CD14-positive monocyte (primary cell): Measurements from ENCODE around the gene KIF3C. TPM values are rescaled to one million over a fixed set of nuclear protein-coding genes. Genes with fewer than 3 reads are reported as not detected.
A peak's percentile ranks its signal among the peaks of the same experiment; 100 is the strongest.

Source experiments
- DNase-seq, 3 donors: peaks; one replicate each; pipeline ENCODE4 v3.0.0-alpha.2; 2011 to 2022
- H2AFZ ChIP-seq: 2 replicates; pipeline ENCODE4 v1.6.0; 2012; ENCODE audit warnings: mild to moderate bottlenecking, low read depth, low read length, inconsistent platforms; ENCODE audit not compliant: insufficient read depth, poor library complexity, severe bottlenecking
- H3K27ac ChIP-seq, 2 donors: 1 replicate in 1 of 2; 2 replicates in 1 of 2; pipeline ENCODE4 v1.5.1; 2012 to 2013; ENCODE audit warnings: low read length in 2 of 2, control low read depth in 1 of 2, inconsistent platforms in 1 of 2, low read depth in 1 of 2, mild to moderate bottlenecking in 1 of 2
- H3K27me3 ChIP-seq, 2 donors: one replicate each; pipeline versions ENCODE4 v1.6.0 to v1.6.1; 2011 to 2013; ENCODE audit warnings: low read length in 2 of 2; ENCODE audit not compliant: control insufficient read depth in 2 of 2, insufficient read depth in 2 of 2
- H3K36me3 ChIP-seq, 2 donors: replicated peaks in 1 of 2; 1 replicate in 1 of 2; 2 replicates in 1 of 2; pipeline versions ENCODE4 v1.5.1 to v1.6.1; 2012 to 2013; ENCODE audit warnings: low read length in 2 of 2, control low read depth in 1 of 2, inconsistent platforms in 1 of 2, mild to moderate bottlenecking in 1 of 2; ENCODE audit not compliant: insufficient read depth in 2 of 2, control insufficient read depth in 1 of 2
- H3K4me1 ChIP-seq, 2 donors: 1 replicate in 1 of 2; 2 replicates in 1 of 2; pipeline versions ENCODE4 v1.5.1 to v1.6.1; 2012 to 2013; ENCODE audit warnings: low read length in 2 of 2, control low read depth in 1 of 2, inconsistent platforms in 1 of 2, mild to moderate bottlenecking in 1 of 2, moderate library complexity in 1 of 2; ENCODE audit not compliant: insufficient read depth in 2 of 2, control insufficient read depth in 1 of 2
- H3K4me2 ChIP-seq: replicated peaks from 2 replicates; pipeline ENCODE3; 2012; ENCODE audit warnings: low read length, moderate library complexity, mild to moderate bottlenecking; ENCODE audit not compliant: poor library complexity, severe bottlenecking; ENCODE audit errors: extremely low read depth
- H3K4me3 ChIP-seq, 3 experiments: fragments of 200-600 bp in 1 of 3; sonication (generic) in 1 of 3; replicated peaks in 1 of 3; 1 replicate in 2 of 3; 2 replicates in 1 of 3; pipeline ENCODE4 v1.5.1; 2011 to 2013; ENCODE audit warnings: low read length in 3 of 3, mild to moderate bottlenecking in 3 of 3, control low read depth in 2 of 3, low read depth in 2 of 3, inconsistent platforms in 1 of 3, moderate library complexity in 1 of 3
- H3K79me2 ChIP-seq: 2 replicates; pipeline ENCODE4 v1.6.0; 2012; ENCODE audit warnings: mild to moderate bottlenecking, control low read depth, inconsistent platforms, low read length, moderate library complexity; ENCODE audit not compliant: insufficient read depth
- H3K9ac ChIP-seq: 2 replicates; pipeline ENCODE4 v1.6.0; 2017; ENCODE audit warnings: low read length, mild to moderate bottlenecking; ENCODE audit not compliant: insufficient read depth, poor library complexity, severe bottlenecking
- H3K9me3 ChIP-seq, 2 donors: replicated peaks in 1 of 2; 1 replicate in 1 of 2; 2 replicates in 1 of 2; pipeline versions ENCODE4 v1.5.1 to v1.6.1; 2012 to 2013; ENCODE audit warnings: low read length in 2 of 2, control low read depth in 1 of 2; ENCODE audit not compliant: control insufficient read depth in 1 of 2, insufficient read depth in 1 of 2
- H4K20me1 ChIP-seq: 2 replicates; pipeline ENCODE4 v1.6.0; 2012; ENCODE audit warnings: mild to moderate bottlenecking, low read length, control low read depth, moderate library complexity; ENCODE audit not compliant: insufficient read depth
- H3K27ac Mint-ChIP-seq, 7 donors: one replicate each; pipeline ENCODE4 v1.8.0; 2020; ENCODE audit warnings: mild to moderate bottlenecking in 7 of 7, mixed read lengths in 7 of 7, moderate library complexity in 6 of 7, inconsistent platforms in 2 of 7
- H3K27me3 Mint-ChIP-seq, 3 donors: one replicate each; pipeline ENCODE4 v1.8.0; 2021 to 2022; ENCODE audit warnings: low read depth in 3 of 3, mild to moderate bottlenecking in 3 of 3, mixed read lengths in 3 of 3, moderate library complexity in 3 of 3, inconsistent platforms in 1 of 3
- H3K36me3 Mint-ChIP-seq, 2 donors: one replicate each; pipeline ENCODE4 v1.8.0; 2020; ENCODE audit warnings: mixed read lengths in 2 of 2, inconsistent platforms in 1 of 2, mild to moderate bottlenecking in 1 of 2
- H3K4me1 Mint-ChIP-seq: one replicate; pipeline ENCODE4 v1.8.0; 2020; ENCODE audit warnings: mild to moderate bottlenecking, mixed read lengths
- H3K4me3 Mint-ChIP-seq, 2 donors: one replicate each; pipeline ENCODE4 v1.8.0; 2020; ENCODE audit warnings: mild to moderate bottlenecking in 2 of 2, mixed read lengths in 2 of 2, moderate library complexity in 1 of 2
- H3K9me3 Mint-ChIP-seq, 7 donors: one replicate each; pipeline ENCODE4 v1.8.0; 2020 to 2022; ENCODE audit warnings: mixed read lengths in 7 of 7, mild to moderate bottlenecking in 6 of 7, moderate library complexity in 6 of 7, inconsistent platforms in 2 of 7
- WGBS: methylation state at CpG from one replicate; pipeline ENCODE4 v1.1.5; 2013; ENCODE audit warnings: missing lambda C conversion rate; ENCODE audit not compliant: insufficient coverage; 5-methylcytosine and 5-hydroxymethylcytosine counted together
- intact Hi-C, 2 donors: fragments of 100-400 bp; cut with micrococcal nuclease; formaldehyde crosslinking; loops; one replicate each; pipeline versions ENCODE4 v1.15.0 to v1.15.1; 2023
- polyA plus RNA-seq, 3 donors: library from polyadenylated mRNA; depleted of rRNA in 1 of 3; unstranded in 2 of 3; stranded (reverse) in 1 of 3; fragments of 300-500 nt in 2 of 3; fragments of >200 nt in 1 of 3; fragmentation: Illumina TruSeq in 2 of 3; gene quantifications; 1 replicate in 2 of 3; 2 replicates in 1 of 3; pipeline ENCODE4 v1.2.3, GENCODE V29; 2012 to 2021
- TF ChIP-seq, protein P1 (sequence below): fragments of 200-600 bp; IDR thresholded peaks from one replicate; pipeline ENCODE4 v1.8.0; 2022; ENCODE audit warnings: antibody characterized with exemption, mild to moderate bottlenecking

The KIF3C gene
- polyA plus RNA-seq, 3 donors, result 0.28 to 0.97 (median 0.47) TPM

DNA sequence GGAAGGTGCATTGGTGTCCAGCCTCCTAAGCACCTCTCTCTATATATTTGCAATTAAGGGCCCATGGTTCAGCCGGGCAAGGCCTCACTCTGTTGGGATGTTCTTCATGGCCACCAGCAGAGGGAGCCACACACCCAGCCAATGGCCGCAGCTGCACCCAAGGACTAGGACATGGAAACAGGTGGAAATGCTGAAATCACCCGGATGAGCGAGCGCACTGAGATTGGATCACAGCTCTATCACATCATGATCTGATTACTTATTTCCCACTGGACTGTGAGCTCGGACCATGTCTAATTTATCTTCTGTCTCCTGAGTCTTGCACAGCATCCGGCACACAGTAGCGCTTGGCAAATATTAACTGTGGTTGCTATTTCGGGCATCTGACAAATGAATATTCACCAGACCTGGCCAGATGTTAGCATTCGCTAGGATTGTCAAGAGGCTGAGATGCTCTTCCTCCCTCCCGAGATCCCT is 31.2 kb downstream of the KIF3C start:
- H3K27me3 ChIP-seq, result no peaks in the 10 kb centered on the region
- no peaks in the 10 kb centered on the region for H3K36me3 ChIP-seq
- H3K4me2 ChIP-seq, result no peak overlapping the region
- no peak overlapping the region for H3K4me3 ChIP-seq
- Mint-ChIP-seq H3K36me3 (peaks cover 2 to 9% of the 10 kb centered on the region in 2 donors), H3K4me1 (peaks cover 4% of the 10 kb centered on the region), H3K27me3 (peaks cover 0 to 5% (median 0%) of the 10 kb centered on the region in 3 donors), H3K9me3 (peaks cover 0 to 2% (median 0%) of the 10 kb centered on the region in 7 donors), H3K4me3 (no peak overlapping the region), H3K27ac (peak overlapping the region in 1 of 7 donors; percentile 31)
- WGBS, result 32% methylated on average over 11 of the region's 11 CpGs
- no peaks in the 10 kb centered on the region for H4K20me1 ChIP-seq
- H3K4me1 ChIP-seq, result no peaks in the 10 kb centered on the region
- no peak overlapping the region for H3K27ac ChIP-seq
- no peak overlapping the region for H3K9ac ChIP-seq
- H3K9me3 ChIP-seq, result no peaks in the 10 kb centered on the region
- TF ChIP-seq, protein P1, sequence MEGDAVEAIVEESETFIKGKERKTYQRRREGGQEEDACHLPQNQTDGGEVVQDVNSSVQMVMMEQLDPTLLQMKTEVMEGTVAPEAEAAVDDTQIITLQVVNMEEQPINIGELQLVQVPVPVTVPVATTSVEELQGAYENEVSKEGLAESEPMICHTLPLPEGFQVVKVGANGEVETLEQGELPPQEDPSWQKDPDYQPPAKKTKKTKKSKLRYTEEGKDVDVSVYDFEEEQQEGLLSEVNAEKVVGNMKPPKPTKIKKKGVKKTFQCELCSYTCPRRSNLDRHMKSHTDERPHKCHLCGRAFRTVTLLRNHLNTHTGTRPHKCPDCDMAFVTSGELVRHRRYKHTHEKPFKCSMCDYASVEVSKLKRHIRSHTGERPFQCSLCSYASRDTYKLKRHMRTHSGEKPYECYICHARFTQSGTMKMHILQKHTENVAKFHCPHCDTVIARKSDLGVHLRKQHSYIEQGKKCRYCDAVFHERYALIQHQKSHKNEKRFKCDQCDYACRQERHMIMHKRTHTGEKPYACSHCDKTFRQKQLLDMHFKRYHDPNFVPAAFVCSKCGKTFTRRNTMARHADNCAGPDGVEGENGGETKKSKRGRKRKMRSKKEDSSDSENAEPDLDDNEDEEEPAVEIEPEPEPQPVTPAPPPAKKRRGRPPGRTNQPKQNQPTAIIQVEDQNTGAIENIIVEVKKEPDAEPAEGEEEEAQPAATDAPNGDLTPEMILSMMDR, result peak; percentile 98
- DNase-seq, result peak; percentile 65 to 81 (median 66)
- H2AFZ ChIP-seq, result no peak overlapping the region
- no peaks in the 10 kb centered on the region for H3K79me2 ChIP-seq
- intact Hi-C loops, result loop anchor here (2.0 to 10.0 kb wide), 3 partner anchors 194 to 518 kb away; no protein-coding TSS in a partner anchor

DNA sequence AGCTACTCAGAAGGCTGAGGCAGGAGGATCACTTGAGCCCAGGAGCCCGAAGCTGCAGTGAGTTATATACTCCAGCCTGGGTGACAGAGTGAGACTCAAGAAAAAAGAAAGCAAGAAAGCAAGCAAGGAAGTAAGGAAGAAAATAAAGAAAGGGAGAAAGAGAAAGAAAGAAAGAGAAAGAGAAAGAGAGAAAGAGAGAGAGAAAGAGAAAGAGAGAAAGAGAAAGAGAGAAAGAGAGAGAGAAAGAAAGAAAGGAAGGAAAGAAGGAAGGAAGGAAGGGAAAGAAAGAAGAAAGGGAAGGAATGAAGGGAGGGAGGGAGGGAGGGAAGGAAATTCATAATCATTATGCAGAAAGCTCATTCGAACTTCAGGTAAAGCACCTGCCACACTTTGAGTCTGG is 33.9 kb downstream of the KIF3C start:
- Histone ChIP-seq H3K9me3 (no peaks in the 10 kb centered on the region), H3K79me2 (no peaks in the 10 kb centered on the region), H3K4me1 (no peaks in the 10 kb centered on the region), H3K27ac (no peak overlapping the region), H3K9ac (no peak overlapping the region), H2AFZ (no peak overlapping the region), H4K20me1 (no peaks in the 10 kb centered on the region), H3K36me3 (no peaks in the 10 kb centered on the region), H3K4me3 (no peak overlapping the region), H3K4me2 (no peak overlapping the region), H3K27me3 (no peaks in the 10 kb centered on the region)
- peaks cover 0 to under 1% (median 0%) of the 10 kb centered on the region in 7 donors for H3K9me3 Mint-ChIP-seq
- H3K4me1 Mint-ChIP-seq, result peaks cover 4% of the 10 kb centered on the region
- no peak overlapping the region for H3K4me3 Mint-ChIP-seq
- intact Hi-C loops, result no loop called here
- H3K27me3 Mint-ChIP-seq, result peaks cover 0 to 5% (median 2%) of the 10 kb centered on the region in 3 donors
- DNase-seq, result no peak
- peaks cover 0 to 2% of the 10 kb centered on the region in 2 donors for H3K36me3 Mint-ChIP-seq
- TF ChIP-seq, protein P1, result no peak
- WGBS, result 100% methylated on average over 1 of the region's 2 CpGs
- no peak overlapping the region for H3K27ac Mint-ChIP-seq
